ENCODE data around the gene ARHGEF10L.

GRCh38 chr1:17717594-17718535 is 178.4 kb downstream of the ARHGEF10L start:
- TF ChIP-seq CTCF (IDR thresholded peaks at IDR 0.05) = no peak
- no peak for TF ChIP-seq EZH2phosphoT487 (IDR thresholded peaks at IDR 0.05)

All from neural progenitor cell (in vitro differentiated cells).